ENCODE data around the gene MICAL1.

Gene MICAL1

GRCh38 chr6:109421184-109421583 lies 34.4 kb downstream of the MICAL1 start:
- no peak for DNase-seq

GRCh38 chr6:109420751-109421150 lies 34.8 kb downstream of the MICAL1 start:
- DNase-seq: no peak

- DNase-seq: no peak
Measured at GRCh38 chr6:109417646-109418045, 37.9 kb downstream of the MICAL1 start.

- no peak for DNase-seq
Measured at GRCh38 chr6:109411034-109411433, 44.5 kb downstream of the MICAL1 start.

- no peak for DNase-seq
Measured at GRCh38 chr6:109406196-109406595, 49.4 kb downstream of the MICAL1 start.

GRCh38 chr6:109397020-109397419 lies 58.6 kb downstream of the MICAL1 start:
- peak; percentile 35 for DNase-seq

- no peak for DNase-seq
Measured at GRCh38 chr6:109396046-109396718, 59.4 kb downstream of the MICAL1 start.
